Measurements from ENCODE around the gene CDH6. TPM values are rescaled to one million over a fixed set of nuclear protein-coding genes. Genes with fewer than 3 reads are reported as not detected.

The CDH6 gene
- total and polyA plus RNA-seq, 9 donors: 0.68 to 19.2 (median 2.5) TPM

DNA sequence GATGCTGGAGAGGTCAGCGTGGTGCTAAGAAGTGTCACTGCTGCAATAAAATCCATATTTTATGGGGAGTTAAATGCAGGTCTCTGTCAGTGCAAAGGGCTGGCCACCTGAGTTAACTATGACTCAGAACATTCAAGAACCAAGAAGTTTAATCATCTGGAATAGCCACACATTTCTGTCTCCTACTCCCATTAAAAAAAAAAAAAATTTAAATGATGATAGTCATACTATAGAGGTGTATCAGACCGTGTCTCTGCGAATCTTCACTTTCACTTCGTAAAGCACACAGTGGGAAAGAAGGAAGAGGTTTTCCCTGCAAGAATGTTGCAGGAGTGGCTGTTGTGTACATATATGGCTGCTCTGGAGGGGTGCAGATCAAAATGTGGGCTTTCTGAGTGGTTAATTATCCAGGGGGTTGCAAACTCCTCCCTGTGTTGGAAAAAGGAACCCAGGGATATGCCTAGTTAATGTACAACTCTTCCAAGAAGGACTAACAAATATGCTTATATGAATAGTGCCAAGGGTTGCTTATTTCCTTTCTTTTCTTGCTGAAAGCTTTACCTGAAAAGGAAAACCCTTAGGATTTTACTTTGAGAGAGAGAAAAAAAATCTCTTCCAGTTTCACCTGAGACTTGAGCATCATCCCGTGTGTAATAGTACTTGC lies 1.5 kb downstream of the CDH6 start:
- intact Hi-C loops (cut with DNase I): no loop called here
- H3K27me3 ChIP-seq: no peaks in the 10 kb centered on the region

DNA sequence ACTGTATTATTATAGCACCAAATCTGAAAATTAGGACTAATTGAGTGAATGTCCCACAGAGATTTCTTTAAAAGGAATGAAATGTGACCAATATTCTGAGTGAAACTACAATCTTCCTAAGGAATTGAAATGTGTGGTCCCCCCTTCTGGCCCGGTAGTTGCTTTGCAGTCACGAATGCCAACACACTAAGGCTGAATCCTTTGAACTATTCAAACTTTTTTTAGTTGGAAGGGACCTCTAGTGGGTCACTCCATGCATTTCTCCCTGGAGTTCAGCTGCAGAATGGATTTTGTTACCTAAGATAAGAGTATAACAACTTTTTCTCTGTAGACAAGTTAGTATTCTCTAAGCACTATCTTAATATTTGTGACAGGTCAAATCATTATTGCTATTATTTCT lies 2.8 kb downstream of the CDH6 start:
- Histone ChIP-seq H3K4me1 (ENCODE audit: insufficient read depth) (no peaks in the 10 kb centered on the region), H3K27ac (no peak overlapping the region), H3K9me3 (no peaks in the 10 kb centered on the region), H3K27me3 (no peaks in the 10 kb centered on the region), H3K36me3 (no peaks in the 10 kb centered on the region), H3K4me3 (no peak overlapping the region)
- TF ChIP-seq, protein P1, sequence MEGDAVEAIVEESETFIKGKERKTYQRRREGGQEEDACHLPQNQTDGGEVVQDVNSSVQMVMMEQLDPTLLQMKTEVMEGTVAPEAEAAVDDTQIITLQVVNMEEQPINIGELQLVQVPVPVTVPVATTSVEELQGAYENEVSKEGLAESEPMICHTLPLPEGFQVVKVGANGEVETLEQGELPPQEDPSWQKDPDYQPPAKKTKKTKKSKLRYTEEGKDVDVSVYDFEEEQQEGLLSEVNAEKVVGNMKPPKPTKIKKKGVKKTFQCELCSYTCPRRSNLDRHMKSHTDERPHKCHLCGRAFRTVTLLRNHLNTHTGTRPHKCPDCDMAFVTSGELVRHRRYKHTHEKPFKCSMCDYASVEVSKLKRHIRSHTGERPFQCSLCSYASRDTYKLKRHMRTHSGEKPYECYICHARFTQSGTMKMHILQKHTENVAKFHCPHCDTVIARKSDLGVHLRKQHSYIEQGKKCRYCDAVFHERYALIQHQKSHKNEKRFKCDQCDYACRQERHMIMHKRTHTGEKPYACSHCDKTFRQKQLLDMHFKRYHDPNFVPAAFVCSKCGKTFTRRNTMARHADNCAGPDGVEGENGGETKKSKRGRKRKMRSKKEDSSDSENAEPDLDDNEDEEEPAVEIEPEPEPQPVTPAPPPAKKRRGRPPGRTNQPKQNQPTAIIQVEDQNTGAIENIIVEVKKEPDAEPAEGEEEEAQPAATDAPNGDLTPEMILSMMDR (IDR thresholded peaks at IDR 0.05): no peak
- TF ChIP-seq EP300 (IDR thresholded peaks at IDR 0.05) (no peak), POLR2A (IDR thresholded peaks at IDR 0.05) (no peak)
- intact Hi-C loops (cut with DNase I): loop anchor here in 1 of 4 donors (1.0 kb wide), 1 partner anchor 19 kb away; no protein-coding TSS in a partner anchor
- WGBS, 3 donors: 20 to 33% (median 32%) methylated on average over 2 of the region's 2 CpGs
- DNase-seq: no peak

More for the DNA sequence above, 1.5 kb downstream of the CDH6 start:
- no peak overlapping the region for H3K27ac ChIP-seq
- no peaks in the 10 kb centered on the region for H3K4me1 ChIP-seq (ENCODE audit: insufficient read depth)
- no peaks in the 10 kb centered on the region for H3K36me3 ChIP-seq
- TF ChIP-seq, protein P1 (IDR thresholded peaks at IDR 0.05): no peak
- TF ChIP-seq EP300 (IDR thresholded peaks at IDR 0.05) (no peak), POLR2A (IDR thresholded peaks at IDR 0.05) (no peak)
- H3K9me3 ChIP-seq: no peaks in the 10 kb centered on the region
- H3K4me3 ChIP-seq: peak overlapping the region; percentile 32
- 21 to 30% (median 23%) methylated on average over 5 of the region's 5 CpGs for WGBS, 3 donors
- DNase-seq: no peak

DNA sequence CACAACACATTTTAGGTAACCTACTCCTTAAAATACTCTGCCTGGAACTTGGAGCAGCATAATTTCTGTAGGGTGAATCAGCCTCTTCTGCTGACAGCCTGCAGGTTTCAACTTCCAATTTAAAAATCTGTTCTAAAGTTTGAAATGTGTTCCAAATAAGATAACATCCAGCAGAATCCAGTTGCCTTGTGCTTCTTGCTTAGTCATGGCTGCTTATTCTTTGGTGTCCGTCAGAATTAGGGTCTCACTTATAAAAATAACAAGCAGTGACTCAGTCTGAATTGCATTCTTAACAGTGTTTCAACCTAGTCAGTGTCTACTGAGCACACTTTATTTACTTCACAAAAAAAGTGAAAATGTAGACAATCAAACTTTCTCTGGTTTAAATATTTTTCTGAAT lies 3.7 kb downstream of the CDH6 start:
- H3K27ac ChIP-seq: no peak overlapping the region
- H3K36me3 ChIP-seq: no peaks in the 10 kb centered on the region
- H3K27me3 ChIP-seq: no peaks in the 10 kb centered on the region
- 10 to 20% (median 12%) methylated on average over 1 of the region's 1 CpG for whole genome bisulfite sequencing, 3 donors
- no peak for TF ChIP-seq EP300 (IDR thresholded peaks at IDR 0.05)
- TF ChIP-seq POLR2A (IDR thresholded peaks at IDR 0.05): no peak
- TF ChIP-seq, protein P1 (IDR thresholded peaks at IDR 0.05): no peak
- no peaks in the 10 kb centered on the region for H3K9me3 ChIP-seq
- no peak overlapping the region for H3K4me3 ChIP-seq
- intact Hi-C loops (cut with DNase I): no loop called here
- no peak for DNase-seq
- no peaks in the 10 kb centered on the region for H3K4me1 ChIP-seq (ENCODE audit: insufficient read depth)

DNA sequence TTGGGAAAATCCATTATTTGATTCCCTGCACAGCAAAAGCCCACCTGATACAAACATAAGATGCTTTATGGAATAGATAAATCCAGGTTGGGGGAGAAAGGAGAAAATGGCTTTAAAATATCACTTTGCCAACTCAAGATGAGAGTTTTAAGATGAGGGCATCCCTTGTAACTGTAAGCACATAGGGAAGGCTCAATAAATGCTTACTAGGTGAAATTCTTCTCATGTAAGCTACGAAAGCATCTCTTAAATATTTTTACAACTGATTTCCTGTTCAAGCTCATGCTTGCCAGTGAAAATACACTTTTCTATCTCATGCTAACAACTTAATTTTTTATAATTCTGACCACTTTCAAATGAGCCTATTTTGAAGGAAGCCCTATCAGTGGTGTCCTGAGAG lies 11.5 kb downstream of the CDH6 start:
- H3K27ac ChIP-seq: no peak overlapping the region
- H3K4me1 ChIP-seq (ENCODE audit: insufficient read depth): no peaks in the 10 kb centered on the region
- H3K27me3 ChIP-seq: no peaks in the 10 kb centered on the region
- H3K4me3 ChIP-seq: no peak overlapping the region
- WGBS, 3 donors: 10 to 42% (median 16%) methylated on average over 1 of the region's 1 CpG
- no peak for DNase-seq
- TF ChIP-seq EP300 (IDR thresholded peaks at IDR 0.05) (no peak), POLR2A (IDR thresholded peaks at IDR 0.05) (no peak)
- TF ChIP-seq, protein P1 (IDR thresholded peaks at IDR 0.05): no peak
- H3K36me3 ChIP-seq: no peaks in the 10 kb centered on the region
- no peaks in the 10 kb centered on the region for H3K9me3 ChIP-seq
- intact Hi-C loops (cut with DNase I): no loop called here
